ENCODE data around the gene SLC8A1.

SLC8A1 gene

GRCh38 chr2:40072442-40073232 lies 379.3 kb downstream of the SLC8A1 start:
- no peak overlapping the region for H3K27ac ChIP-seq (ENCODE audit: low read length)
- no peaks in the 10 kb centered on the region for H3K36me3 ChIP-seq (ENCODE audit: insufficient read depth, low read length)
- H3K9ac ChIP-seq (ENCODE audit: low read depth, low read length): no peak overlapping the region
- no peaks in the 10 kb centered on the region for H3K79me2 ChIP-seq (ENCODE audit: insufficient read depth, low read length)
- no peaks in the 10 kb centered on the region for H3K27me3 ChIP-seq (ENCODE audit: insufficient read depth, low read length, poor library complexity)
- peaks cover 5% of the 10 kb centered on the region for H3K9me3 ChIP-seq (ENCODE audit: insufficient read depth, low read length, severe bottlenecking)
- no peak for ATAC-seq (ENCODE audit: insufficient read depth, low read depth)
- no peak for TF ChIP-seq CTCF (IDR thresholded peaks at IDR 0.05; ENCODE audit: borderline replicate concordance, extremely low read depth, low read length, poor library complexity, severe bottlenecking)
- no peak overlapping the region for H3K4me2 ChIP-seq (ENCODE audit: insufficient read depth, low read length)
- H3K4me1 ChIP-seq (ENCODE audit: insufficient read depth, low read length): no peaks in the 10 kb centered on the region
- H4K20me1 ChIP-seq (ENCODE audit: insufficient read depth, low read length): no peaks in the 10 kb centered on the region
- H2AFZ ChIP-seq (ENCODE audit: low read depth, low read length): no peak overlapping the region
- H3K4me3 ChIP-seq (ENCODE audit: low read depth in 1 of 2, low read length in 2 of 2): no peak overlapping the region
- DNase-seq: no peak

GRCh38 chr2:40062381-40062780 lies 389.5 kb downstream of the SLC8A1 start:
- no peaks in the 10 kb centered on the region for H3K27me3 ChIP-seq (ENCODE audit: insufficient read depth, low read length, poor library complexity)
- TF ChIP-seq CTCF (IDR thresholded peaks at IDR 0.05; ENCODE audit: borderline replicate concordance, extremely low read depth, low read length, poor library complexity, severe bottlenecking): no peak
- no peak for TF ChIP-seq EZH2 (IDR thresholded peaks at IDR 0.05; ENCODE audit: borderline replicate concordance, low read depth, low read length, severe bottlenecking)
- no peak overlapping the region for H3K4me2 ChIP-seq (ENCODE audit: insufficient read depth, low read length)
- no peak for DNase-seq
- H3K9me3 ChIP-seq (ENCODE audit: insufficient read depth, low read length, severe bottlenecking): peaks cover 16% of the 10 kb centered on the region
- no peaks in the 10 kb centered on the region for H4K20me1 ChIP-seq (ENCODE audit: insufficient read depth, low read length)
- no peaks in the 10 kb centered on the region for H3K79me2 ChIP-seq (ENCODE audit: insufficient read depth, low read length)
- H3K4me1 ChIP-seq (ENCODE audit: insufficient read depth, low read length): no peaks in the 10 kb centered on the region
- no peak overlapping the region for H3K9ac ChIP-seq (ENCODE audit: low read depth, low read length)
- no peak overlapping the region for H2AFZ ChIP-seq (ENCODE audit: low read depth, low read length)
- H3K4me3 ChIP-seq (ENCODE audit: low read depth in 1 of 2, low read length in 2 of 2): no peak overlapping the region
- H3K36me3 ChIP-seq (ENCODE audit: insufficient read depth, low read length): no peaks in the 10 kb centered on the region
- ATAC-seq (ENCODE audit: insufficient read depth, low read depth): no peak
- no peak overlapping the region for H3K27ac ChIP-seq (ENCODE audit: low read length)

GRCh38 chr2:40049781-40050180 lies 402.1 kb downstream of the SLC8A1 start:
- H3K9ac ChIP-seq (ENCODE audit: low read depth, low read length): no peak overlapping the region
- no peak for DNase-seq
- no peak overlapping the region for H3K4me3 ChIP-seq (ENCODE audit: low read depth in 1 of 2, low read length in 2 of 2)
- no peaks in the 10 kb centered on the region for H3K9me3 ChIP-seq (ENCODE audit: insufficient read depth, low read length, severe bottlenecking)
- H3K4me1 ChIP-seq (ENCODE audit: insufficient read depth, low read length): no peaks in the 10 kb centered on the region
- H3K79me2 ChIP-seq (ENCODE audit: insufficient read depth, low read length): no peaks in the 10 kb centered on the region
- TF ChIP-seq EZH2 (IDR thresholded peaks at IDR 0.05; ENCODE audit: borderline replicate concordance, low read depth, low read length, severe bottlenecking): no peak
- no peak for TF ChIP-seq CTCF (IDR thresholded peaks at IDR 0.05; ENCODE audit: borderline replicate concordance, extremely low read depth, low read length, poor library complexity, severe bottlenecking)
- ATAC-seq (ENCODE audit: insufficient read depth, low read depth): no peak
- no peak overlapping the region for H3K4me2 ChIP-seq (ENCODE audit: insufficient read depth, low read length)
- H3K36me3 ChIP-seq (ENCODE audit: insufficient read depth, low read length): no peaks in the 10 kb centered on the region
- no peak overlapping the region for H2AFZ ChIP-seq (ENCODE audit: low read depth, low read length)
- no peak overlapping the region for H3K27ac ChIP-seq (ENCODE audit: low read length)
- no peaks in the 10 kb centered on the region for H4K20me1 ChIP-seq (ENCODE audit: insufficient read depth, low read length)
- H3K27me3 ChIP-seq (ENCODE audit: insufficient read depth, low read length, poor library complexity): no peaks in the 10 kb centered on the region
